SK-N-SH (cell line): ENCODE data around the gene CACNG5.
"Not testable (repeated sequence)": the region's sequence is repeated elsewhere in the genome, so short reads cannot be mapped to it uniquely, and the experiment has no call there.

Source experiments
- CTCF ChIP-seq: fragments of 200-600 bp; sonication (generic); IDR thresholded peaks from 2 replicates; pipeline ENCODE4 v1.6.1; 2017; ENCODE audit warnings: antibody characterized with exemption, mild to moderate bottlenecking, moderate library complexity
- GABPA ChIP-seq: IDR thresholded peaks from 2 replicates; pipeline ENCODE4 v1.4.0; 2012; ENCODE audit warnings: low read depth, mild to moderate bottlenecking
- PBX3 ChIP-seq: IDR thresholded peaks from 2 replicates; pipeline ENCODE4; 2012
- YY1 ChIP-seq: IDR thresholded peaks from 2 replicates; pipeline ENCODE4 v1.4.0; 2012; ENCODE audit warnings: low read depth, mild to moderate bottlenecking

- not testable (repeated sequence) for TF ChIP-seq GABPA, CTCF, PBX3, YY1
Observed at GRCh38 chr17:66903296-66903695, 68.4 kb downstream of the CACNG5 start.
